22Rv1 (cell line): ENCODE data around the gene MLXIP.

Source experiments
- ZFX ChIP-seq: fragments of 450-650 bp; IDR thresholded peaks from 2 replicates; pipeline ENCODE4 v1.6.1; 2017; ENCODE audit warnings: antibody characterized with exemption, borderline replicate concordance
- TF ChIP-seq, protein P1 (sequence below): fragments of 450-650 bp; IDR thresholded peaks from 2 replicates; pipeline ENCODE4 v1.5.1; 2017; ENCODE audit warnings: mild to moderate bottlenecking

DNA sequence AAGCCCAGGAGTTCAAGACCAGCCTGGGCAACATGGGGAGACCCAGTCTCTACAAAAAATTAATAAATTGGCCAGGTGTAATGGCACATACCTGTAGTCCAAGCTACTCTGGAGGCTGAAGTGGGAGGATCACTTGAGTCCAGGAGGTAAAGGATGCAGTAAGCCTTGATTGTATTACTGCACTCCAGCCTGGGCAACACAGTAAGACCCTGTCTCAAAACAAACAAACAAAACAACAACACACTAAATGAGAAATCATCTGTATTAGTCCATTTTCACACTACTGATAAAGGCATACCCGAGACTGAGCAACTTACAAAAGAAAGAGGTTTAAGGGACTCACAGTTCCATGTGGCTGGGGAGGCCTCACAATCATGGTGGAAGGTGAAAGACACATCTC lies 4.7 kb upstream of the MLXIP start:
- TF ChIP-seq, protein P1, sequence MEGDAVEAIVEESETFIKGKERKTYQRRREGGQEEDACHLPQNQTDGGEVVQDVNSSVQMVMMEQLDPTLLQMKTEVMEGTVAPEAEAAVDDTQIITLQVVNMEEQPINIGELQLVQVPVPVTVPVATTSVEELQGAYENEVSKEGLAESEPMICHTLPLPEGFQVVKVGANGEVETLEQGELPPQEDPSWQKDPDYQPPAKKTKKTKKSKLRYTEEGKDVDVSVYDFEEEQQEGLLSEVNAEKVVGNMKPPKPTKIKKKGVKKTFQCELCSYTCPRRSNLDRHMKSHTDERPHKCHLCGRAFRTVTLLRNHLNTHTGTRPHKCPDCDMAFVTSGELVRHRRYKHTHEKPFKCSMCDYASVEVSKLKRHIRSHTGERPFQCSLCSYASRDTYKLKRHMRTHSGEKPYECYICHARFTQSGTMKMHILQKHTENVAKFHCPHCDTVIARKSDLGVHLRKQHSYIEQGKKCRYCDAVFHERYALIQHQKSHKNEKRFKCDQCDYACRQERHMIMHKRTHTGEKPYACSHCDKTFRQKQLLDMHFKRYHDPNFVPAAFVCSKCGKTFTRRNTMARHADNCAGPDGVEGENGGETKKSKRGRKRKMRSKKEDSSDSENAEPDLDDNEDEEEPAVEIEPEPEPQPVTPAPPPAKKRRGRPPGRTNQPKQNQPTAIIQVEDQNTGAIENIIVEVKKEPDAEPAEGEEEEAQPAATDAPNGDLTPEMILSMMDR, result no peak
- TF ChIP-seq ZFX, result no peak
